GM23248 (cell line): ENCODE measurements around the gene LRFN4.

ENCODE experiments used
- EZH2 ChIP-seq: fragments of 200-600 bp; sonication (generic); IDR thresholded peaks from 2 replicates; pipeline ENCODE4 v1.6.1; 2018; ENCODE audit warnings: antibody characterized with exemption, mild to moderate bottlenecking; ENCODE audit not compliant: insufficient read depth, poor library complexity, severe bottlenecking
- EZH2phosphoT487 ChIP-seq: fragments of 200-600 bp; sonication (generic); IDR thresholded peaks from 2 replicates; pipeline ENCODE4 v1.6.1; 2018; ENCODE audit warnings: antibody characterized with exemption, moderate library complexity, mild to moderate bottlenecking, low read depth; ENCODE audit not compliant: insufficient read depth

DNA sequence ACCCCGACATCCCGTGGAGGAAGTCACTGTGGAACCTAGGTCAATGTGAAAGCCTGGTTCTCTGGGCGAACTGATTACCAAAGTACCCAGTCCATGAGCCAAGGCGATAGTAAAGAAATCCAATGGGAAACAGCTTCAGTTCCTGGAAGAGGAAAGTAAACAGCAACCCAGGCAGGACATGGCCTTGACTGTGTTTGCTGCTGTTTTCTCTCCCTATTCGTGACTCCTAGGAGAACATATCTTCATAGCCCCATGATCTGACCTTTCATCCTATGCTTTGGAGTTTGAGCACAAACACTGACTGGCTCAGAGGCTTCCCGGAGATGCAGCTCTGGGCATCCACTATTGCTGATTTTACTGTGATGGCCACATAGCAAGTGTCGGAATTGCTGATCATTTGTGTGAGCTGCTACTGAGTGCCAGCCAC is 45.1 kb downstream of the LRFN4 start:
- no peak for TF ChIP-seq EZH2phosphoT487
- TF ChIP-seq EZH2, result no peak
